ENCODE results near the gene POLRMT.
"Not testable (repeated sequence)": the region's sequence is repeated elsewhere in the genome, so short reads cannot be mapped to it uniquely, and the experiment has no call there.

Gene POLRMT

GRCh38 chr19:609004-609346 is 24.4 kb downstream of the POLRMT start:
- DNase-seq, result peak; percentile 60

DNA sequence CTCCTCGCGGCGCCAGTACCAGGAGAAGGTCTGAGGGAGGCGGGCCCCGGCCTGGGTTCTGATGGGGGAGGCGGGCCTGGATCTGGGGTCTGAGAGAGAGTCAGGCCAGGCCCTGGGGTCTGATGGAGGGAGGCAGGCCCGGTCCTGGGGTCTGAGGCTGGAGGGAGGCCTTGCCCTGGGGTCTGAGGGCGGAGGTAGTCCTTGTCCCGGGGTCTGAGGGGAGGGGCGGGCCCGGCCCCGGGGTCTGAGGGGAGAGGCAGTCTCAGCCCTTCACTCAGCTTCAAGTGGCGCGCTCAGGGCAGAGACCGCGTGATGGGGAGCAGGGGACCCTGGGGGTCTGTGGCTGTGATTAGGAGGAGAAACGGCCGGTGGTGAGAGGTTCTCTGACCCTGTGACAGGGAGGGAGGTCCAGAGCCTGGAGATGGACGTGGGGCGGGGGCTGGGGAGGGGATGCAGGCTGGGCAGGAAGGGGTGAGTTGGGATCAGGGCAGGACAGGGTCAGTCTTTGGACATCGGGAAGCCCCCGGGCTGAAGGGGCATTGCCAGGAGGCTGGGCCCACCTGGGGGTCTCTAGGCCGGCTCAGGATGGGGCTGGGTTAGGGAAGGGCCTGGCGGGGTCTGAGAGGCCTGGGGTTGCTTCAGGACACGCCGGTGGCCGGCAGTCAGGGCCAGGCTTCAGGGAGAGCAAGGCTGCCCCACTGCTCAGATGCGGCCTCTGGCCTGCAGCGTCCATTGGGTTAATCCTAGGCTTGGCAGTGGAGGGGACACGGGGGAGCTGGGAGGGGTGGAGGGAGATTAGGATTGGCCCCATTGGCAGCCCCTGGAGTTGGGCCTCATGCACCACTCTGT is 25.0 kb downstream of the POLRMT start:
- no peak for DNase-seq

DNA sequence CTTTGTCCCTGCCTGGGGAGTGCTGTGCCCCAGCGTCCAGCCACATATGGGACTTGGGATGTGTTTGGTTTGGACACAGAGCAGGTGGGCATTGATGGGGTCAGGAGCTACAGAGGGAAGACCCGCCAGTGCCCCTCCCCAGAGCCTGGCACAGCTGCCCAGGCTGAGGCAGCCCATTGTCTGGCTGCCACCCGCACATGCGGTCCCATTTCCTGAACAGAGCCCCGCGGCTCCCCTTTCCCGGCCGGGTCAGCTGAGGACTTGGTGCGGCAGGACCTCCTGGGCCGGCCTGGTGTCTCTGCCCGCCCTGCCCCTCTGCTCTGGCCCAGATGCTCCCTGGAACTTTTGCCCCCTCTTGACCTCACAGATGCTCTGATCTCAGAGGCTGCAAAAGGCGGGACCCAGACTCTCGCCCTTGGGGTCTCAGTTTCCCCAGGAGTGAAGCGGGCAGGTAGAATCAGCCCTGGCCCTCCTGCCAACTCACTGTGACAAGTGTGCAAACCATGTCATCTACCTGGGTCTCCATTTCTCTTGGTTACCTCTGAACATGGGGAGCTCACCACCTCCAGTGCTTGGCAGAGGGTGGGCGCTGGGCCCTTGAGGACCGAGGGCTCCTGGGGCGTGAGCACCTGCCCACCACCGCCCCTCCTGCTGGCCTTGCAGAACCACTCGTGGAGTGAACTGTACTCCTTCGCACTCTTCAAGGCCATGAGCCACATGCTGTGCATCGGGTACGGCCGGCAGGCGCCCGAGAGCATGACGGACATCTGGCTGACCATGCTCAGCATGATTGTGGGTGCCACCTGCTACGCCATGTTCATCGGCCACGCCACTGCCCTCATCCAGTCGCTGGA is 25.8 kb downstream of the POLRMT start:
- DNase-seq, result no peak

- not testable (repeated sequence) for DNase-seq
Measured at GRCh38 chr19:605061-605971, 28.0 kb downstream of the POLRMT start.

DNA sequence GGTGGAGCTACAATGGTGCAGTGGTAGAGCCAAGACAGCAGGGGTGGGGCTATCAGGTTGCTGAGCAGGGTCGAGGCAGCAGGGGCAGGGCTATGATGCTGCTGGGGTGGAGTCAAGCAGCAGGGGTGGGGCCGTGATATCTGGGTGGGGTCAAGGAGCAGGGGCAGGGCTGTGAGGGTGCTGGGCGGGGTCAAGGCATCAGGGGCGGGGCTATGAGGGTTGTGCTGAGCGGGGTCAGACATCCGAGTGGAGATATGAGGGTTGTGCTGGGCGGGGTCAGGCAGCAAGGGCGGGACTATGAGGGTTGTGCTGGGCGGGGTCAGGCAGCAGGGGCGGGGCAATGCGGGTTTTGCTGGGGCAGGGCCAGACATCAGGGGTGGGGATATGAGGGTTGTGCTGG is 29.0 kb downstream of the POLRMT start:
- no peak for DNase-seq

- DNase-seq, result not testable (repeated sequence)
Measured at GRCh38 chr19:603779-604178, 29.6 kb downstream of the POLRMT start.

- not testable (repeated sequence) for DNase-seq
Measured at GRCh38 chr19:603302-603639, 30.1 kb downstream of the POLRMT start.

GRCh38 chr19:602391-603301 is 30.7 kb downstream of the POLRMT start:
- DNase-seq, result no peak

GRCh38 chr19:601790-602189 is 31.5 kb downstream of the POLRMT start:
- no peak for DNase-seq

DNA sequence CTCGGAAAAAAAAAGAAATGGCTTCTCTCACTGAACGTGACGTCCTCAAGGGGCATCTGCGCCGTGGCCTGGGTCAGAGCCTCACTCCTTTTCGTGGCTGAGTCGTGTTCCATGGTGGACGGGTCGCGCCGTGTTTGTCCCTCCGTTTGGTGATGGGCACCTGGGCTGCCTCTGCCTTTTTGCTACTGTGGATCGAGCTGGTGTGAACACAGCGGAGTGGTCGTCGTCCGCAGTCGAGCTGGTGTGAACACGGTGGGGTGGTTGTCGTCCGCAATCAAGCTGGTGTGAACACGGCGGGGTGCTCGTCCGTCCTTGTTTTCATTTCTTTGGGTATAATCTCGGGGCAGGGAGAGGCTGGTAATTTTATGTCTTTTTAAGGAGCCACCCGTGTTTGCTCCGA is 32.0 kb downstream of the POLRMT start:
- DNase-seq, result no peak

DNA sequence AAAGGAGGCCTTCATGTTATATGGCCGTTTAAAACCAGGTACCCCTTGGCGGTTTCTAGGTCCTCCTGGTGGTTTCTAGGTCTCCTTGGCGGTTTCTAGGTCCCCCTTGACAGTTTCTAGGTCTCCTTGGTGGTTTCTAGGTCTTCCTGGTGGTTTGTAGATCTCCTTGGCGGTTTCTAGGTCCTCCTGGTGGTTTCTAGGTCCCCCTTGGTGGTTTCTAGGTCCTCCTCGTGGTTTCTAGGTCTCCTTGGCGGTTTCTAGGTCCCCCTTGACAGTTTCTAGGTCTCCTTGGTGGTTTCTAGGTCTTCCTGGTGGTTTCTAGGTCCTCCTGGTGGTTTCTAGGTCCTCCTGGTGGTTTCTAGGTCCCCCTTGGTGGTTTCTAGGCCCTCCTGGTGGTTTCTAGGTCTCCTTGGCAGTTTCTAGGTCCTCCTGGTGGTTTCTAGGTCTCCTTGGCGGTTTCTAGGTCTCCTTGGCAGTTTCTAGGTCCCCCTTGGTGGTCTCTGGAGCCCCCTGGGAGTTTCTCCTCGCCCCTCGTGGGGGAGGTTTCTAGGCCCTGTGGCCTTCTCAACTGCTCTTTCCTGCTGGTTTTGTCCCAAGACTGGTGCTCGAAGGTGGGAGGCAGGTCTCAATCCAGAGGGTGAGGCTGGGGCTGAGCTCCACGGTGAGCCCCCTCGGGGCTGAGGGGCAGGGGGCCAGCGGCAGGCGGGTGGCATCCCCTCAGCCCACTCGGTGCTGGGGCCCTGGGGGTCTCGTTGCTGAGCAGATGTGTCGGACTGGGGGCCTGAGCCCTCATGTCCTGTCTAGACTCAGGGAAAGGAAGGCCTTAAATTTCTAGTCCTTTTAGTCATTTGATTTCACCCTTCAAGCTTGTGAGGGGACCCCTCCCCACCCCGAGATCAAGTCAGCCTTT is 35.7 kb downstream of the POLRMT start:
- no peak for DNase-seq

DNA sequence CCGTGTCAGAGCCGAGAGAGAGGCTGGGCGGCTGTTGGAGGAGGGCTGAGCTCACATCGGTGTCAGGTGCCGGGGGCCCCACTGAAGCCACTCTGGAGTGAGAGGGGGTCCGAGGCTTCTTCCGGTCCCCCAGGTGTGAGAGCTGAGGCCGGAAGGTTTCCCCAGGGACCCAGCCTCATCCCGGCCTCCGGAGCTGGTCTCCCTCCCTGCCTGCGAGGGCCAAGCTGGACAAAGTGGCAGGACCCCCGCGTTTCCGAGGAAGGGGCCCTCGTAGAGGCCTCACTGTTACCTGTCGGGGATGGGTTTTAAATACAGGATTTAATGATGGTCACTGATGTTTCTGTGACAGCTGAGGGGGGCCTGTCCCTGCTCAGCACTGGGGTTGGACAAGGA is 37.1 kb downstream of the POLRMT start:
- no peak for DNase-seq

DNA sequence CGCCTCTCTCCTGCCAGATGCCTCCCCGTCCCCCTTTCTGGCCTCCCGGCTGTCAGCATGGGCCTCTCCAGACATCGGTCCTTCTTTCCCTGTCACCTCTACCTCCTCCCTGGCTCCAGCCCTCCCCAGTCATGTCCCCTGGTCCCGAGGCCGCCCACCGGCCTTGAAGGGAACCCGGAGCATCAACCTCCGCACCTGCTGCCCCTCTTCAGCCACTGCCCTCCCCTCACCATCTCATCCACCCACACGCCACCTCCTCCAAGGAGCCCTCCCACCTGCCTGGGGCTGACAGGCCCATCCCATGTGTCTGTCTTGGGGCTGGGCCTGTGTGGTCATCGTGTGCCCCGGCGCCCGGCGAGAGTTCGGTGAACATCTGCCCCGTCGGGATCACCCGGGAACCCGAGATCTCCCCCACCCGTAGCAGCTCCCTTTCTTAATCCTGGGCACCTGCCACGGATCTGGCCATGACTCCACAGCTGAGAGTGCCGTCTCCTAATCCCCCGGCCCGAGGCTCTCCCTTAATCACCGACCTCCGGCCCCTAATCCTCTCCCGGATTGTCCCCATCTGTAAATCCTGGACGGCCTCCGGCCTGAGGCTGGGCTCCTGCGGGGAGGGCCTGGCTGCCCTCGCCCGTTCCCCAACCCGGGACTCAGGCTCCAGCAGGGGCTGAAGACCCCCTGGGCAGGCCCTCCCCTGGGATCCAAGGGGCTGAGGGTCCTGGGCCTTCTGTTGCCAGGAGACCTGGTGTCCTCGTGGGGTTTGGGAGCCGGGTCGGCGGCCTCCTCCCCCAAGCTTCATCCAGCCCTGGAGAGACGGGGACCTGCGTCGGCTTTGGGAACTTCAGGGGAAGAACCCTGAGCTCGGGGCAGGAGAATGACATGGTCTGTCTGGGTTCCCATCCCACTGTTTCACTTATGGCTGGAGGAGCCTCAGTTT is 37.7 kb downstream of the POLRMT start:
- no peak for DNase-seq

DNA sequence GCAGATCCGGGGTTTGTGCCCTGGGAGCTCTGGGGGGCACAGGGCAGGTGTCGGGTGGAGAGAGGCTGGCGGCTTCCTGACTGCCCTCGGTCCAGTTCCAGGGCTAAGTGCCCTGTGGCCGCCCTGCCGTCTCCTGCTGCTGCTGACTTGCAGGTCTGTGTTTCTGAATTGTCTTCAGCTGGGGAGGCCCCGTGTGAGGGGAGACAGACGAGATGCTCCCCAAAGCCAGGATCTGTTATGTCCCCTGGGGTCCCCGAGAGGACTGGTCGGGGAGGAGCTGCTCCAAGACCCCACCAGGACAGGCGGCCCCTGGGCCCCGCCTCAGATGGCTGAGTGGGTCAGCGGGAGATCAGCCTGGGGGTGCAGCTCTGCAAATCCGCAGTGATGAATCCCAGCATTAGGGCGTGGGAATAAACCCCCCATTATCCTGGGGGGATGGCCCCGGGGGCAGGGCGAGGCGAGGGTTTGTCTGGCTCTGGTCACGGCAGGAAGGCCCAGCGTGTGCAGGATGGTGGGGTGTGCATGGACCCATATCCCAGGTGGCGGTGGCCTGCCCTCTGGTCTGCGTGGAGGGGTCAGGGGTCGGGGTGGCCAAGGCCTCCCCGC is 39.0 kb downstream of the POLRMT start:
- DNase-seq, result no peak

DNA sequence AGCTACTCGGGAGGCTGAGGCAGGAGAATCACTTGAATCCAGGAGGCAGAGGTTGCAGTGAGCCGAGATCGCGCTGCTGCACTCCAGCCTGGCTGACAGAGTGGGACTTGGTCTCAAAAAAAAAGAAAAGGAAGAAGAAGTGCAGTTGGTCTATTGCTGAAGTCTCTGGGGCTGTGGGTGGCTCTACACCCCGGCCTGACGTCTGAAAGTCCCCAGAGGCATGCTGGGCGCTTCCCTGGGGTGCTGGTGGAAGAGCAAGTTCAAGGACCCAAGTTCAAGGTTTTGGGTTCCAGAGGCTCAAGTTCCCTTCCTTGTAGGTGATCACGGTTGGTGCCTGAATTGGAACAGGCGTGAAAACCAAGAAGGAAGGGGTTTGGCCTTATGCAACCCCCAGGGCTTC is 39.8 kb downstream of the POLRMT start:
- no peak for DNase-seq

- DNase-seq, result no peak
Measured at GRCh38 chr19:593055-593454, 40.3 kb downstream of the POLRMT start.

GRCh38 chr19:592101-592500 is 41.2 kb downstream of the POLRMT start:
- DNase-seq, result no peak

GRCh38 chr19:591099-591958 is 42.0 kb downstream of the POLRMT start:
- DNase-seq, result no peak
